GM12878 (cell line): ENCODE data around the gene PTGES3L. TPM values are rescaled to one million over a fixed set of nuclear protein-coding genes. Genes with fewer than 3 reads are reported as not detected.

ENCODE experiments used
- ATAC-seq: fragments of 200-7000 bp; cut with Tn5 transposase; 3 replicates; pipeline ENCODE4 v1.9.1; 2020; ENCODE audit warnings: mild to moderate bottlenecking, moderate library complexity
- BruUV-seq: library from RNA; stranded (reverse); fragments of 400-500 nt; replicated peaks from 2 replicates; lab custom pipeline; 2021; lab: Mats Ljungman, UMichigan
- CTCF ChIA-PET: fragments of 300-600 bp; sonication (Branson Sonifier 250); formaldehyde crosslinking; extraction: SDS; loops from one replicate; lab custom pipeline; 2021; ENCODE audit warnings: inconsistent platforms; lab: Yijun Ruan, JAX
- POLR2A ChIA-PET: fragments of 350-600 bp; formaldehyde crosslinking; extraction: SDS; loops from one replicate; lab custom pipeline; 2021; ENCODE audit warnings: inconsistent platforms; lab: Charles Lee
- RAD21 ChIA-PET: fragments of 300-600 bp; sonication (Branson Sonifier 250); formaldehyde crosslinking; loops from one replicate; lab custom pipeline; 2023; ENCODE audit warnings: antibody characterized with exemption; ENCODE audit not compliant: unreplicated experiment; lab: Charles Lee
- SMC1A ChIA-PET: fragments of 300-600 bp; sonication (Branson Sonifier 250); formaldehyde crosslinking; loops from one replicate; lab custom pipeline; 2023; ENCODE audit not compliant: unreplicated experiment, uncharacterized antibody; lab: Charles Lee
- DNase-seq: peaks from one replicate; pipeline ENCODE4 v3.0.0-alpha.2; 2011; ENCODE audit warnings: low read depth, low spot score
- FAIRE-seq: peaks from 3 replicates; lab custom pipeline; 2011; peaks lifted over from hg19 to GRCh38; lab: Jason Lieb, UNC
- H2AFZ ChIP-seq: 2 replicates; pipeline ENCODE4 v1.6.0; 2011; ENCODE audit warnings: low read depth, low read length, control low read depth; ENCODE audit not compliant: control insufficient read depth
- H3K27ac ChIP-seq: 2 replicates; pipeline ENCODE4 v1.5.1; 2011; ENCODE audit warnings: control low read depth; ENCODE audit not compliant: control insufficient read depth, insufficient read depth
- H3K27me3 ChIP-seq, 2 experiments: replicated peaks in 1 of 2; 2 replicates each; pipeline versions ENCODE4 v1.6.0 to v1.6.1; 2011; ENCODE audit warnings: low read length in 1 of 2; ENCODE audit not compliant: control insufficient read depth in 2 of 2, insufficient read depth in 2 of 2
- H3K36me3 ChIP-seq, 2 experiments: 2 replicates each; pipeline ENCODE4 v1.5.1; 2011; ENCODE audit warnings: low read length in 1 of 2; ENCODE audit not compliant: control insufficient read depth in 2 of 2, insufficient read depth in 2 of 2
- H3K4me1 ChIP-seq: 2 replicates; pipeline ENCODE4 v1.6.1; 2011; ENCODE audit warnings: mild to moderate bottlenecking, low read length, moderate library complexity, mixed read lengths; ENCODE audit not compliant: control insufficient read depth, insufficient read depth
- H3K4me2 ChIP-seq: 2 replicates; pipeline ENCODE4 v1.6.0; 2011; ENCODE audit warnings: control low read depth; ENCODE audit not compliant: control insufficient read depth, insufficient read depth
- H3K4me3 ChIP-seq: fragments of 200-600 bp; sonication (generic); 2 replicates; pipeline ENCODE4 v1.5.1; 2016
- H3K79me2 ChIP-seq: 2 replicates; pipeline ENCODE4 v1.6.0; 2011; ENCODE audit warnings: low read length; ENCODE audit not compliant: control insufficient read depth, insufficient read depth
- H3K9ac ChIP-seq: 2 replicates; pipeline ENCODE4 v1.8.0; 2011; ENCODE audit warnings: low read length, control low read depth, mixed read lengths; ENCODE audit not compliant: control insufficient read depth, insufficient read depth
- H3K9me3 ChIP-seq: replicated peaks from 3 replicates; pipeline ENCODE4 v1.5.1; 2011; ENCODE audit warnings: mild to moderate bottlenecking, low read length; ENCODE audit not compliant: control insufficient read depth, insufficient read depth
- H4K20me1 ChIP-seq: 2 replicates; pipeline ENCODE4 v1.6.0; 2011; ENCODE audit not compliant: control insufficient read depth, insufficient read depth
- CEBPZ ChIP-seq: fragments of 150-350 bp; IDR thresholded peaks from 2 replicates; pipeline ENCODE4 v1.6.1; 2016; ENCODE audit warnings: low read depth, low read length
- E2F8 ChIP-seq: fragments of 450-650 bp; IDR thresholded peaks from 2 replicates; pipeline ENCODE4 v1.6.1; 2018; ENCODE audit warnings: mild to moderate bottlenecking, low read depth, moderate library complexity; ENCODE audit not compliant: partially characterized antibody
- IRF5 ChIP-seq: fragments of 450-650 bp; IDR thresholded peaks from 2 replicates; pipeline ENCODE4 v1.6.1; 2017; ENCODE audit warnings: borderline replicate concordance
- JUNB ChIP-seq: IDR thresholded peaks from 2 replicates; pipeline ENCODE4 v1.6.1; 2016; ENCODE audit warnings: antibody characterized with exemption, mild to moderate bottlenecking
- MLLT1 ChIP-seq: fragments of 450-650 bp; IDR thresholded peaks from 2 replicates; pipeline ENCODE4 v1.6.1; 2016; ENCODE audit warnings: mild to moderate bottlenecking
- MYC ChIP-seq: IDR thresholded peaks from 2 replicates; pipeline ENCODE4 v1.6.1; 2011; ENCODE audit warnings: mild to moderate bottlenecking, low read length, moderate library complexity, inconsistent platforms; ENCODE audit not compliant: insufficient read depth, insufficient replicate concordance, insufficient read length, severe bottlenecking
- POU2F2 ChIP-seq: IDR thresholded peaks from 3 replicates; pipeline ENCODE4 v1.6.1; 2011; ENCODE audit warnings: low read depth, mild to moderate bottlenecking, low read length, borderline replicate concordance
- ZNF217 ChIP-seq: fragments of 450-650 bp; IDR thresholded peaks from 2 replicates; pipeline ENCODE4 v1.6.1; 2017; ENCODE audit warnings: antibody characterized with exemption, mild to moderate bottlenecking
- ZNF24 ChIP-seq: fragments of 450-650 bp; IDR thresholded peaks from 2 replicates; pipeline ENCODE4 v1.6.1; 2017; ENCODE audit warnings: antibody characterized with exemption, mild to moderate bottlenecking
- WGBS: methylation state at CpG from one replicate; pipeline ENCODE4 v1.1.6; 2016; ENCODE audit warnings: low lambda C conversion rate; ENCODE audit not compliant: insufficient replicate concordance, insufficient coverage; ENCODE audit errors: missing lambda C conversion rate; 5-methylcytosine and 5-hydroxymethylcytosine counted together
- in situ Hi-C: fragments of 300-500 bp; cut with MboI; formaldehyde crosslinking; loops from 9 replicates; pipeline ENCODE4 v1.14.3; 2018; ENCODE audit warnings: mixed read lengths
- intact Hi-C: fragments of 100-400 bp; cut with micrococcal nuclease; formaldehyde crosslinking; loops from one replicate; pipeline ENCODE4 v1.14.2; 2022; ENCODE audit not compliant: unreplicated experiment
- polyA plus RNA-seq, 11 experiments: library from polyadenylated mRNA; depleted of rRNA in 4 of 11; unstranded in 6 of 11; stranded (reverse) in 5 of 11; fragments of >200 nt; fragmentation: Nextera tagmentation in 4 of 11; fragmentation: Illumina TruSeq in 1 of 11; extraction: Ambion mirVana in 4 of 11; extraction: Trizol in 1 of 11; gene quantifications; 1 replicate in 1 of 11; 2 replicates in 10 of 11; pipeline versions ENCODE4 v1.2.1 to v1.2.3, GENCODE V29; 2011 to 2016; ENCODE audit warnings: inconsistent platforms in 2 of 11, missing spikeins in 2 of 11, low read depth in 1 of 11
- total RNA-seq, 4 experiments: library from RNA; depleted of rRNA in 3 of 4; stranded (reverse); fragments of >200 nt in 3 of 4; fragmentation: Illumina TruSeq in 1 of 4; extraction: Trizol in 1 of 4; gene quantifications; 2 replicates each; pipeline versions ENCODE4 v1.2.1 to v1.2.3, GENCODE V29; 2013 to 2021

Gene PTGES3L
- total and polyA plus RNA-seq, 10 of the 15 experiments (the other 5 are each of a cell fraction or from before 2014, with no cell fraction given): 0.11 to 2.3 (median 0.98) TPM

GRCh38 chr17:43021741-43022512 lies 42.0 kb upstream of the PTGES3L start, which contains the start of gene VAT1 (continued):
- TF ChIP-seq E2F8: no peak

- H3K9ac ChIP-seq: no peak overlapping the region
- peak overlapping the region; percentile 93 for H2AFZ ChIP-seq
- peak overlapping the region; percentile 78 for H3K4me2 ChIP-seq
- H3K4me3 ChIP-seq: peak overlapping the region; percentile 88; the same call in 1 of the 2 replicates
- WGBS: 37% methylated on average over 25 of the region's 40 CpGs
- no TSS peak for BruUV-seq
- intact Hi-C loops: loop anchor here (5.0 kb wide), 1 partner anchor 311 kb away; no protein-coding TSS in a partner anchor
- POLR2A ChIA-PET: no interaction called here
- peaks cover 10% of the 10 kb centered on the region; the same call in 1 of the 2 replicates for H3K4me1 ChIP-seq
- H3K27ac ChIP-seq: no peak overlapping the region
- ATAC-seq: 0 out of 3 replicates have a peak, but pooled peaks have one; percentile 2
- RAD21 ChIA-PET: no interaction called here
- no peak for FAIRE-seq
- no peak for DNase-seq
- no peaks in the 10 kb centered on the region for H3K79me2 ChIP-seq
- SMC1A ChIA-PET: no interaction called here
- in situ Hi-C loops: loop anchor here (10.0 kb wide), 1 partner anchor 194 kb away; the partner anchor contains the start of gene TMEM106A
- no peaks in the 10 kb centered on the region for H4K20me1 ChIP-seq
- CTCF ChIA-PET: no interaction called here
- H3K36me3 ChIP-seq: no peaks in the 10 kb centered on the region
- H3K9me3 ChIP-seq: no peaks in the 10 kb centered on the region
- H3K27me3 ChIP-seq: no peaks in the 10 kb centered on the region
- TF ChIP-seq ZNF217 (no peak), POU2F2 (no peak), ZNF24 (no peak), MYC (no peak), MLLT1 (peak; percentile 71; the same call in 1 of the 2 replicates), CEBPZ (no peak), IRF5 (no peak), JUNB (no peak)
Measured at GRCh38 chr17:43020789-43021740, 41.2 kb upstream of the PTGES3L start.
